Effector memory CD4-positive, alpha-beta T cell (primary cell): ENCODE data around the gene KCNJ6.

Source experiments
- DNase-seq, 3 donors: peaks; one replicate each; pipeline ENCODE4 v3.0.0-alpha.2; 2020
- H3K27ac ChIP-seq: 2 replicates; pipeline ENCODE4 v1.7.0; 2013; ENCODE audit warnings: mild to moderate bottlenecking, low read length, moderate library complexity; ENCODE audit not compliant: insufficient read depth, poor library complexity, severe bottlenecking
- H3K27me3 ChIP-seq: replicated peaks from 2 replicates; pipeline ENCODE4 v1.7.0; 2013; ENCODE audit warnings: mild to moderate bottlenecking, low read length; ENCODE audit not compliant: insufficient read depth, control insufficient read depth, poor library complexity, severe bottlenecking
- H3K36me3 ChIP-seq: 2 replicates; pipeline ENCODE4 v1.7.0; 2013; ENCODE audit warnings: mild to moderate bottlenecking, low read length, moderate library complexity; ENCODE audit not compliant: control insufficient read depth, insufficient read depth
- H3K4me1 ChIP-seq: 2 replicates; pipeline ENCODE4 v1.7.0; 2013; ENCODE audit warnings: low read length, mild to moderate bottlenecking; ENCODE audit not compliant: control insufficient read depth, insufficient read depth, poor library complexity, severe bottlenecking
- H3K4me3 ChIP-seq: 2 replicates; pipeline ENCODE4 v1.7.0; 2013; ENCODE audit warnings: low read length, low read depth, mild to moderate bottlenecking; ENCODE audit not compliant: insufficient read depth, poor library complexity, severe bottlenecking
- H3K9me3 ChIP-seq: 2 replicates; pipeline ENCODE4 v1.7.0; 2013; ENCODE audit warnings: mild to moderate bottlenecking, low read length, moderate library complexity; ENCODE audit not compliant: control insufficient read depth

Gene KCNJ6

GRCh38 chr21:37790905-37791304 lies 125.4 kb downstream of the KCNJ6 start:
- no peaks in the 10 kb centered on the region for H3K4me1 ChIP-seq
- H3K36me3 ChIP-seq, result no peaks in the 10 kb centered on the region
- no peaks in the 10 kb centered on the region for H3K9me3 ChIP-seq
- H3K4me3 ChIP-seq, result no peak overlapping the region
- no peaks in the 10 kb centered on the region for H3K27me3 ChIP-seq
- H3K27ac ChIP-seq, result no peak overlapping the region
- no peak for DNase-seq

- Histone ChIP-seq H3K27me3 (no peaks in the 10 kb centered on the region), H3K4me3 (no peak overlapping the region), H3K36me3 (no peaks in the 10 kb centered on the region), H3K27ac (no peak overlapping the region), H3K9me3 (no peaks in the 10 kb centered on the region), H3K4me1 (no peaks in the 10 kb centered on the region)
- no peak for DNase-seq
Measured at GRCh38 chr21:37788503-37788902, 127.8 kb downstream of the KCNJ6 start.

- Histone ChIP-seq H3K4me1 (no peaks in the 10 kb centered on the region), H3K27me3 (no peaks in the 10 kb centered on the region), H3K4me3 (no peak overlapping the region), H3K27ac (no peak overlapping the region), H3K36me3 (no peaks in the 10 kb centered on the region), H3K9me3 (no peaks in the 10 kb centered on the region)
- DNase-seq, result no peak
Measured at GRCh38 chr21:37787456-37787855, 128.8 kb downstream of the KCNJ6 start.

GRCh38 chr21:37784591-37785318 lies 131.5 kb downstream of the KCNJ6 start:
- DNase-seq, result no peak
- H3K36me3 ChIP-seq, result no peaks in the 10 kb centered on the region
- H3K9me3 ChIP-seq, result no peaks in the 10 kb centered on the region
- no peak overlapping the region for H3K27ac ChIP-seq
- H3K4me3 ChIP-seq, result no peak overlapping the region
- no peaks in the 10 kb centered on the region for H3K4me1 ChIP-seq
- no peaks in the 10 kb centered on the region for H3K27me3 ChIP-seq

GRCh38 chr21:37783016-37783415 lies 133.2 kb downstream of the KCNJ6 start:
- H3K9me3 ChIP-seq, result no peaks in the 10 kb centered on the region
- no peaks in the 10 kb centered on the region for H3K27me3 ChIP-seq
- H3K4me3 ChIP-seq, result no peak overlapping the region
- DNase-seq, result no peak
- H3K27ac ChIP-seq, result no peak overlapping the region
- no peaks in the 10 kb centered on the region for H3K36me3 ChIP-seq
- no peaks in the 10 kb centered on the region for H3K4me1 ChIP-seq

GRCh38 chr21:37780991-37781983 lies 135.0 kb downstream of the KCNJ6 start:
- Histone ChIP-seq H3K27me3 (no peaks in the 10 kb centered on the region), H3K9me3 (no peaks in the 10 kb centered on the region), H3K4me1 (no peaks in the 10 kb centered on the region), H3K36me3 (no peaks in the 10 kb centered on the region), H3K27ac (no peak overlapping the region), H3K4me3 (no peak overlapping the region)
- no peak for DNase-seq

- Histone ChIP-seq H3K9me3 (no peaks in the 10 kb centered on the region), H3K36me3 (no peaks in the 10 kb centered on the region), H3K4me1 (no peaks in the 10 kb centered on the region), H3K27ac (no peak overlapping the region), H3K27me3 (no peaks in the 10 kb centered on the region), H3K4me3 (no peak overlapping the region)
- no peak for DNase-seq
Measured at GRCh38 chr21:37771181-37771580, 145.1 kb downstream of the KCNJ6 start.

- no peak for DNase-seq
- no peak overlapping the region for H3K27ac ChIP-seq
- no peak overlapping the region for H3K4me3 ChIP-seq
- no peaks in the 10 kb centered on the region for H3K4me1 ChIP-seq
- no peaks in the 10 kb centered on the region for H3K27me3 ChIP-seq
- H3K9me3 ChIP-seq, result no peaks in the 10 kb centered on the region
- no peaks in the 10 kb centered on the region for H3K36me3 ChIP-seq
Measured at GRCh38 chr21:37770461-37770860, 145.8 kb downstream of the KCNJ6 start.

GRCh38 chr21:37769656-37770055 lies 146.6 kb downstream of the KCNJ6 start:
- no peak overlapping the region for H3K27ac ChIP-seq

GRCh38 chr21:37767984-37768383 lies 148.3 kb downstream of the KCNJ6 start:
- Histone ChIP-seq H3K4me3 (no peak overlapping the region), H3K9me3 (no peaks in the 10 kb centered on the region), H3K4me1 (no peaks in the 10 kb centered on the region), H3K27ac (no peak overlapping the region), H3K36me3 (no peaks in the 10 kb centered on the region), H3K27me3 (no peaks in the 10 kb centered on the region)
- DNase-seq, result no peak

More at GRCh38 chr21:37769656-37770055, 146.6 kb downstream of the KCNJ6 start:
- Histone ChIP-seq H3K4me3 (no peak overlapping the region), H3K27me3 (no peaks in the 10 kb centered on the region), H3K36me3 (no peaks in the 10 kb centered on the region), H3K9me3 (no peaks in the 10 kb centered on the region), H3K4me1 (no peaks in the 10 kb centered on the region)
- DNase-seq, result no peak
